H1 (cell line): ENCODE results near the gene ST6GALNAC3. TPM values are rescaled to one million over a fixed set of nuclear protein-coding genes. Genes with fewer than 3 reads are reported as not detected.

Source experiments
- CTCF ChIA-PET: fragments of 300-600 bp; sonication (Branson Sonifier 250); formaldehyde crosslinking; loops from one replicate; lab custom pipeline; 2021; ENCODE audit not compliant: partially characterized antibody; lab: Charles Lee
- POLR2A ChIA-PET: fragments of 300-600 bp; sonication (Branson Sonifier 250); formaldehyde crosslinking; loops from one replicate; lab custom pipeline; 2021; ENCODE audit warnings: inconsistent platforms; ENCODE audit not compliant: partially characterized antibody; lab: Charles Lee
- DNase-seq, 2 experiments: peaks; one replicate each; pipeline versions ENCODE4 v3.0.0 to v3.0.0-alpha.2; 2010 to 2022; ENCODE audit warnings: low spot score in 2 of 2, low read depth in 1 of 2, mixed read lengths in 1 of 2
- FAIRE-seq: peaks from 2 replicates; lab custom pipeline; 2011; peaks lifted over from hg19 to GRCh38; lab: Jason Lieb, UNC
- H2AFZ ChIP-seq: 2 replicates; pipeline ENCODE4 v1.8.1; 2012; ENCODE audit warnings: low read length, inconsistent platforms
- H2AK5ac ChIP-seq: 2 replicates; pipeline ENCODE4 v1.6.1; 2013; ENCODE audit warnings: low read depth, low read length
- H2BK120ac ChIP-seq: replicated peaks from 2 replicates; pipeline ENCODE3; 2013; ENCODE audit warnings: low read depth, low read length, inconsistent platforms
- H2BK12ac ChIP-seq: 2 replicates; pipeline ENCODE4 v1.6.1; 2013; ENCODE audit warnings: low read depth, low read length
- H2BK15ac ChIP-seq: 2 replicates; pipeline ENCODE4 v1.6.1; 2013; ENCODE audit warnings: low read length
- H2BK20ac ChIP-seq: 2 replicates; pipeline ENCODE4 v1.6.1; 2013; ENCODE audit warnings: low read length
- H2BK5ac ChIP-seq: 2 replicates; pipeline ENCODE4 v1.6.1; 2013; ENCODE audit warnings: low read depth, low read length
- H3K14ac ChIP-seq: 2 replicates; pipeline ENCODE4 v1.6.1; 2013; ENCODE audit warnings: inconsistent platforms; ENCODE audit not compliant: insufficient read length
- H3K18ac ChIP-seq: 2 replicates; pipeline ENCODE4 v1.6.1; 2013; ENCODE audit warnings: low read length; ENCODE audit errors: extremely low read depth
- H3K23ac ChIP-seq: 2 replicates; pipeline ENCODE4 v1.6.1; 2013; ENCODE audit warnings: inconsistent platforms; ENCODE audit not compliant: insufficient read length
- H3K23me2 ChIP-seq: 2 replicates; pipeline ENCODE4 v1.6.1; 2013; ENCODE audit warnings: low read depth, low read length
- H3K27ac ChIP-seq: 2 replicates; pipeline ENCODE4 v1.6.1; 2011; ENCODE audit warnings: low read depth, low read length, inconsistent platforms
- H3K27me3 ChIP-seq, 4 experiments: replicated peaks in 1 of 4; 1 replicate in 1 of 4; 2 replicates in 3 of 4; pipeline versions ENCODE4 v1.6.1 to v1.8.1; 2011 to 2013; ENCODE audit warnings: low read length in 3 of 4, mild to moderate bottlenecking in 3 of 4, inconsistent platforms in 2 of 4, mixed read lengths in 2 of 4, moderate library complexity in 1 of 4; ENCODE audit not compliant: control insufficient read depth in 3 of 4, insufficient read depth in 3 of 4; ENCODE audit errors: extremely low read depth in 1 of 4
- H3K36me3 ChIP-seq, 4 experiments: 2 replicates each; pipeline versions ENCODE4 v1.6.1 to v1.8.1; 2011 to 2013; ENCODE audit warnings: mild to moderate bottlenecking in 4 of 4, low read length in 3 of 4, moderate library complexity in 2 of 4, control low read depth in 1 of 4, inconsistent platforms in 1 of 4; ENCODE audit not compliant: insufficient read depth in 4 of 4, control insufficient read depth in 2 of 4
- H3K4ac ChIP-seq: replicated peaks from 2 replicates; pipeline ENCODE3; 2013; ENCODE audit warnings: low read length, low read depth, mixed read lengths, inconsistent platforms; ENCODE audit not compliant: insufficient read length
- H3K4me1 ChIP-seq, 4 experiments: replicated peaks in 1 of 4; 1 replicate in 1 of 4; 2 replicates in 3 of 4; pipeline versions ENCODE4 v1.6.1 to v1.8.1; 2011 to 2013; ENCODE audit warnings: low read length in 3 of 4, inconsistent platforms in 2 of 4, mixed read lengths in 1 of 4; ENCODE audit not compliant: insufficient read depth in 4 of 4, control insufficient read depth in 3 of 4
- H3K4me2 ChIP-seq, 2 experiments: 2 replicates each; pipeline versions ENCODE4 v1.6.1 to v1.8.1; 2011 to 2013; ENCODE audit warnings: low read depth in 2 of 2, low read length in 2 of 2, control low read depth in 1 of 2, inconsistent platforms in 1 of 2, mild to moderate bottlenecking in 1 of 2; ENCODE audit not compliant: insufficient read depth in 1 of 2
- H3K4me3 ChIP-seq, 4 experiments: fragments of 200-600, 300-600 bp in 1 of 4; sonication (generic), shearing (Covaris generic), sonication (Bioruptor Twin) in 1 of 4; 2 replicates each; pipeline versions ENCODE4 v1.5.1 to v1.8.1; 2011 to 2016; ENCODE audit warnings: low read length in 4 of 4, low read depth in 3 of 4, control low read depth in 2 of 4, inconsistent platforms in 2 of 4, mild to moderate bottlenecking in 2 of 4, mixed read lengths in 1 of 4, moderate library complexity in 1 of 4; ENCODE audit not compliant: insufficient read depth in 2 of 4; ENCODE audit errors: extremely low read depth in 1 of 4
- H3K56ac ChIP-seq: replicated peaks from 2 replicates; pipeline ENCODE3; 2013; ENCODE audit warnings: low read depth, mild to moderate bottlenecking, mixed read lengths, low read length, inconsistent platforms; ENCODE audit not compliant: insufficient read length
- H3K79me1 ChIP-seq: 2 replicates; pipeline ENCODE4 v1.6.1; 2013; ENCODE audit warnings: low read depth, low read length, control low read depth
- H3K79me2 ChIP-seq, 2 experiments: 2 replicates each; pipeline versions ENCODE4 v1.6.1 to v1.8.1; 2012 to 2013; ENCODE audit warnings: low read length in 2 of 2, mild to moderate bottlenecking in 2 of 2, inconsistent platforms in 1 of 2; ENCODE audit not compliant: insufficient read depth in 2 of 2, control insufficient read depth in 1 of 2
- H3K9ac ChIP-seq, 4 experiments: replicated peaks in 1 of 4; 1 replicate in 1 of 4; 2 replicates in 3 of 4; pipeline versions ENCODE4 v1.6.1 to v1.8.1; 2011 to 2013; ENCODE audit warnings: low read depth in 3 of 4, low read length in 3 of 4, control low read depth in 2 of 4, mild to moderate bottlenecking in 2 of 4, moderate library complexity in 2 of 4, inconsistent platforms in 1 of 4; ENCODE audit errors: extremely low read depth in 1 of 4
- H3K9me3 ChIP-seq, 2 experiments: 2 replicates each; pipeline versions ENCODE4 v1.6.1 to v1.8.1; 2012 to 2013; ENCODE audit warnings: mild to moderate bottlenecking in 2 of 2, moderate library complexity in 2 of 2, control low read depth in 1 of 2, inconsistent platforms in 1 of 2, low read depth in 1 of 2, low read length in 1 of 2, mixed read lengths in 1 of 2; ENCODE audit not compliant: insufficient read depth in 2 of 2
- H4K20me1 ChIP-seq, 2 experiments: replicated peaks in 1 of 2; 2 replicates each; pipeline versions ENCODE3 to v1.8.1; 2011 to 2013; ENCODE audit warnings: inconsistent platforms in 2 of 2, low read length in 2 of 2, mild to moderate bottlenecking in 1 of 2; ENCODE audit not compliant: insufficient read depth in 2 of 2, control insufficient read depth in 1 of 2
- H4K5ac ChIP-seq: 2 replicates; pipeline ENCODE4 v1.6.1; 2013; ENCODE audit warnings: low read length, low read depth, mixed read lengths, inconsistent platforms; ENCODE audit not compliant: insufficient read length
- H4K8ac ChIP-seq: 2 replicates; pipeline ENCODE4 v1.8.0; 2013; ENCODE audit warnings: mild to moderate bottlenecking, moderate library complexity, low read length, inconsistent platforms; ENCODE audit not compliant: insufficient read depth; ENCODE audit errors: extremely low read depth
- H4K91ac ChIP-seq: replicated peaks from 2 replicates; pipeline ENCODE3; 2013; ENCODE audit warnings: low read length, mixed read lengths, inconsistent platforms; ENCODE audit not compliant: insufficient read length
- CBX8 ChIP-seq: fragments of 300-800, 300-1000 bp; sonication (generic); IDR thresholded peaks from 2 replicates; pipeline ENCODE4 v1.7.1; 2016; ENCODE audit warnings: low read depth, low read length, borderline replicate concordance
- CHD2 ChIP-seq: IDR thresholded peaks from 2 replicates; pipeline ENCODE4 v1.6.1; 2012; ENCODE audit warnings: low read length, improper control_type of control experiment
- FOSL1 ChIP-seq: IDR thresholded peaks from 2 replicates; pipeline ENCODE4 v1.6.1; 2011; ENCODE audit warnings: mild to moderate bottlenecking, low read depth, low read length, moderate library complexity; ENCODE audit not compliant: insufficient read depth
- HDAC2 ChIP-seq, 2 experiments: fragments of 300-600 bp in 1 of 2; sonication (generic) in 1 of 2; IDR thresholded peaks; 2 replicates each; pipeline ENCODE4 v1.6.1; 2011 to 2012; ENCODE audit warnings: low read depth in 2 of 2, low read length in 2 of 2, mild to moderate bottlenecking in 2 of 2, moderate library complexity in 2 of 2, borderline replicate concordance in 1 of 2, inconsistent platforms in 1 of 2
- KDM5A ChIP-seq: fragments of 200-600 bp; IDR thresholded peaks from 2 replicates; pipeline ENCODE4 v1.7.1; 2012; ENCODE audit warnings: mild to moderate bottlenecking, low read length, inconsistent platforms, mixed read lengths
- MAFK ChIP-seq: IDR thresholded peaks from 2 replicates; pipeline ENCODE4 v1.6.1; 2012; ENCODE audit warnings: low read depth, mild to moderate bottlenecking, improper control_type of control experiment, low read length
- RAD21 ChIP-seq, 2 experiments: IDR thresholded peaks in 1 of 2; conservative IDR thresholded peaks in 1 of 2; 2 replicates each; pipeline ENCODE4 v1.6.1; 2011; ENCODE audit warnings: low read depth in 2 of 2, low read length in 2 of 2, improper control_type of control experiment in 1 of 2, inconsistent platforms in 1 of 2, mild to moderate bottlenecking in 1 of 2, moderate library complexity in 1 of 2
- RFX5 ChIP-seq: IDR thresholded peaks from 2 replicates; pipeline ENCODE4 v1.6.1; 2011; ENCODE audit warnings: low read depth, low read length, improper control_type of control experiment, borderline replicate concordance
- SIX5 ChIP-seq: IDR thresholded peaks from 2 replicates; pipeline ENCODE4 v1.6.1; 2011; ENCODE audit warnings: mild to moderate bottlenecking, low read depth, low read length
- SRF ChIP-seq: IDR thresholded peaks from 2 replicates; pipeline ENCODE4 v1.6.1; 2011; ENCODE audit warnings: mild to moderate bottlenecking, low read depth, low read length, moderate library complexity
- WGBS, 2 experiments: shearing (Covaris generic) in 1 of 2; methylation state at CpG; one replicate each; pipeline versions ENCODE4 v1.1.6 to v1.1.7; 2013 to 2015; ENCODE audit warnings: low lambda C conversion rate in 2 of 2, mixed read lengths in 2 of 2, inconsistent platforms in 1 of 2, low coverage in 1 of 2, missing lambda C conversion rate in 1 of 2; ENCODE audit not compliant: insufficient replicate concordance in 2 of 2, insufficient coverage in 1 of 2, insufficient read length in 1 of 2; ENCODE audit errors: extremely low coverage in 1 of 2, missing lambda C conversion rate in 1 of 2; 5-methylcytosine and 5-hydroxymethylcytosine counted together
- polyA plus RNA-seq, 7 experiments: library from polyadenylated mRNA; depleted of rRNA in 3 of 7; stranded (reverse) in 5 of 7; unstranded in 2 of 7; fragments of >200 nt in 5 of 7; fragments of 200-250 nt in 2 of 7; gene quantifications; 1 replicate in 5 of 7; 2 replicates in 1 of 7; 4 replicates in 1 of 7; pipeline versions ENCODE4 v1.2.1 to v1.2.3, GENCODE V29; 2011 to 2013; ENCODE audit warnings: missing spikeins in 2 of 7, mixed read lengths in 2 of 7
- total RNA-seq: library from RNA; stranded (reverse); fragmentation: NEBNext Ultra II Directional; extraction: Animal tissue kit (Norgen Biotek cat#: 25700); gene quantifications from 2 replicates; pipeline ENCODE4 v1.2.1, GENCODE V29; 2021

ST6GALNAC3 gene
- total and polyA plus RNA-seq, 2 of the 8 experiments (the other 6 are each of a cell fraction or from before 2014, with no cell fraction given), result 4.9 to 19.0 TPM

DNA sequence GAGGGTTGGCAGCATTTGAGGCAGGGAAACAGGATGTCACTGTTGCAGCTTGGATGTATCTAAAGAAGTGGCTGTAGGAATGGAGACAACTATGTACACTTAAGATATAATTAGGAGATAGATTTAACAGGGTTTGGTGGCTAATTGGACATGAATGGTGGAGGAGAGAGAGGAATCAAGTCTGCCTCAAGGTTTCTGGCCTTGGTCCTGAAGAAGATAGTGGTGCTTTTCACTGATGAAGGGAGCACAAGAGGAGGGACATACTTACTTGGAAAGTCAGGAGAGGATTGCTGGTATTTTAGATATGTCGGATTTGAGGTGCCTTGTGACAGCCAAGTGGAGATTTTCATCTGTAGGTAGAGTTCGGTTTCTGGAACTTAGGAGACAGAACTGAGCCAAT lies 123.9 kb downstream of the ST6GALNAC3 start:
- Histone ChIP-seq H3K4me1 (no peaks in the 10 kb centered on the region), H3K56ac (no peak overlapping the region), H4K20me1 (no peaks in the 10 kb centered on the region), H3K9ac (no peak overlapping the region), H2BK15ac (no peak overlapping the region), H3K18ac (no peak overlapping the region), H3K79me2 (no peaks in the 10 kb centered on the region), H2BK120ac (no peak overlapping the region), H3K14ac (no peak overlapping the region), H3K9me3 (peaks cover 0 to 5% of the 10 kb centered on the region in 2 experiments; a peak in 1 of 4 replicates), H3K36me3 (no peaks in the 10 kb centered on the region), H4K5ac (no peak overlapping the region), H2AK5ac (no peak overlapping the region), H3K27ac (no peak overlapping the region), H3K23me2 (no peaks in the 10 kb centered on the region), H3K4me2 (no peak overlapping the region), H2BK12ac (no peak overlapping the region), H3K79me1 (no peaks in the 10 kb centered on the region), H3K4me3 (no peak overlapping the region), H2AFZ (no peak overlapping the region), H3K4ac (no peak overlapping the region), H4K91ac (no peak overlapping the region), H2BK5ac (no peak overlapping the region), H2BK20ac (no peak overlapping the region), H3K27me3 (no peaks in the 10 kb centered on the region), H4K8ac (no peak overlapping the region), H3K23ac (no peak overlapping the region)
- CTCF ChIA-PET, result interaction anchor here (1.2 kb wide), 1 partner anchor 44 kb away, joined by 3 read pairs; no protein-coding TSS in a partner anchor
- WGBS, 2 experiments, result 93% methylated on average over 2 of the region's 2 CpGs; no CpG with 5 or more reads in 1 of the 2 experiments
- no peak for DNase-seq
- no peak for TF ChIP-seq MAFK
- no peak for TF ChIP-seq KDM5A
- TF ChIP-seq FOSL1, result no peak
- no peak for TF ChIP-seq SRF
- no peak for TF ChIP-seq RFX5
- TF ChIP-seq HDAC2 (IDR thresholded peaks at IDR 0.05; ENCODE audit: borderline replicate concordance in 1 of 2, low read depth in 2 of 2, low read length in 2 of 2), result no peak
- TF ChIP-seq RAD21 (IDR thresholded peaks at IDR 0.05 in 1 of 2, conservative IDR thresholded peaks at IDR 0.05 in 1 of 2; ENCODE audit: low read depth in 2 of 2, low read length in 2 of 2), result no peak
- no peak for TF ChIP-seq CBX8
- TF ChIP-seq CHD2, result no peak
- no peak for TF ChIP-seq SIX5
- POLR2A ChIA-PET, result no interaction called here
- FAIRE-seq, result no peak
